OCI-LY1 (cell line): ENCODE data around the gene TBCD.
"Not testable (repeated sequence)": the region's sequence is repeated elsewhere in the genome, so short reads cannot be mapped to it uniquely, and the experiment has no call there.

Experiments
- H2AFZ ChIP-seq: fragments of 200-600 bp; sonication (generic), shearing (Covaris generic); 2 replicates; pipeline ENCODE4 v1.6.0; 2014; ENCODE audit warnings: antibody characterized with exemption, mild to moderate bottlenecking, low read length
- H3F3A ChIP-seq: fragments of 200-600 bp; sonication (generic), shearing (Covaris generic); 2 replicates; pipeline ENCODE4 v1.6.0; 2014; ENCODE audit warnings: mild to moderate bottlenecking, antibody characterized with exemption, low read length, moderate library complexity; ENCODE audit not compliant: insufficient read depth
- H3K27ac ChIP-seq: fragments of 200-600 bp; sonication (generic); 2 replicates; pipeline ENCODE4 v1.5.1; 2014; ENCODE audit warnings: low read length, mixed run types, mild to moderate bottlenecking, low read depth; ENCODE audit not compliant: poor library complexity, severe bottlenecking
- H3K27me3 ChIP-seq: fragments of 200-600 bp; sonication (generic); 2 replicates; pipeline ENCODE4 v1.6.0; 2014; ENCODE audit warnings: antibody characterized with exemption, mild to moderate bottlenecking, low read length, moderate library complexity; ENCODE audit not compliant: insufficient read depth
- H3K36me3 ChIP-seq: fragments of 200-600 bp; sonication (generic); 2 replicates; pipeline ENCODE4 v1.6.1; 2014; ENCODE audit warnings: mild to moderate bottlenecking, antibody characterized with exemption, low read length, moderate library complexity, mixed read lengths; ENCODE audit not compliant: insufficient read depth
- H3K4me1 ChIP-seq: fragments of 200-600 bp; sonication (generic); 2 replicates; pipeline ENCODE4 v1.5.1; 2014; ENCODE audit warnings: mild to moderate bottlenecking, low read length, moderate library complexity; ENCODE audit not compliant: insufficient read depth, severe bottlenecking
- H3K4me2 ChIP-seq: fragments of 200-600 bp; sonication (generic), shearing (Covaris generic); 2 replicates; pipeline ENCODE4 v1.6.1; 2014; ENCODE audit warnings: low read length
- H3K4me3 ChIP-seq: fragments of 200-600 bp; sonication (generic); 2 replicates; pipeline ENCODE4 v1.5.1; 2014; ENCODE audit warnings: low read length, low read depth, mild to moderate bottlenecking, mixed read lengths; ENCODE audit not compliant: poor library complexity, severe bottlenecking
- H3K79me2 ChIP-seq: fragments of 200-600 bp; shearing (Covaris generic); 2 replicates; pipeline ENCODE4 v1.6.1; 2016; ENCODE audit warnings: mixed run types, low read length, mixed read lengths; ENCODE audit not compliant: insufficient read depth
- H3K9ac ChIP-seq: fragments of 200-600 bp; sonication (generic), shearing (Covaris generic); 2 replicates; pipeline ENCODE4 v1.6.1; 2014; ENCODE audit warnings: mild to moderate bottlenecking, low read length, mixed read lengths
- H3K9me2 ChIP-seq: fragments of 200-600 bp; sonication (generic), shearing (Covaris generic); 2 replicates; pipeline ENCODE4 v1.6.1; 2014; ENCODE audit warnings: low read depth, mild to moderate bottlenecking, low read length, mixed read lengths
- H3K9me3 ChIP-seq: fragments of 200-600 bp; shearing (Covaris generic); 2 replicates; pipeline ENCODE4 v1.6.1; 2014; ENCODE audit warnings: low read length, mixed read lengths
- H4K20me1 ChIP-seq: fragments of 200-600 bp; sonication (generic), shearing (Covaris generic); 2 replicates; pipeline ENCODE4 v1.6.0; 2016; ENCODE audit warnings: mild to moderate bottlenecking, low read length; ENCODE audit not compliant: insufficient read depth
- EZH2 ChIP-seq: fragments of 200-600 bp; sonication (generic), shearing (Covaris generic); IDR thresholded peaks from 2 replicates; pipeline ENCODE4 v1.8.0; 2017; ENCODE audit warnings: borderline replicate concordance, mixed run types, mild to moderate bottlenecking, antibody characterized with exemption, low read length, moderate library complexity, mixed read lengths
- TF ChIP-seq, protein P1 (sequence below): fragments of 200-600 bp; sonication (generic), shearing (Covaris generic); IDR thresholded peaks from 2 replicates; pipeline ENCODE4 v1.5.1; 2017; ENCODE audit warnings: mild to moderate bottlenecking, antibody characterized with exemption, low read length, moderate library complexity, mixed read lengths

TBCD gene

DNA sequence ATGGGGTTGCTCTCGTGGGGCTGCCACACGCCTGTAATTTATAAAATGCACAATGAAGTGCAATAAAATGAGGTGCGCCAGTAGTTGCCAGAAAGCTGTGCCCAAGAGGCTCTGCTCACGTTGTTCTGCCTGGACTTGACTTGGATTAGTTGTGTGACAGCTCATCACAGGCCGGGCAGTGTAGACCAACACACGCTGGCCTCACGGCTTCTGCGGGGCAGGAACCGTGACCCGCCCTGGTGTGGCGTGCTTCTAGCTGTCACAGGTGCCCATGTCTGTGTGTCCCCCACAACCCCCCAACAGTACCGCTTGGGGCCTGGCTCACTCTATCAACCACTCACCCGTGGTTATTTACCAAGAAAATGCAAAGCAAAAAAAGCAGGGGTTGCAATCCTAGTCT is 200.2 kb downstream of the TBCD start:
- no peak for TF ChIP-seq EZH2
- TF ChIP-seq, protein P1, sequence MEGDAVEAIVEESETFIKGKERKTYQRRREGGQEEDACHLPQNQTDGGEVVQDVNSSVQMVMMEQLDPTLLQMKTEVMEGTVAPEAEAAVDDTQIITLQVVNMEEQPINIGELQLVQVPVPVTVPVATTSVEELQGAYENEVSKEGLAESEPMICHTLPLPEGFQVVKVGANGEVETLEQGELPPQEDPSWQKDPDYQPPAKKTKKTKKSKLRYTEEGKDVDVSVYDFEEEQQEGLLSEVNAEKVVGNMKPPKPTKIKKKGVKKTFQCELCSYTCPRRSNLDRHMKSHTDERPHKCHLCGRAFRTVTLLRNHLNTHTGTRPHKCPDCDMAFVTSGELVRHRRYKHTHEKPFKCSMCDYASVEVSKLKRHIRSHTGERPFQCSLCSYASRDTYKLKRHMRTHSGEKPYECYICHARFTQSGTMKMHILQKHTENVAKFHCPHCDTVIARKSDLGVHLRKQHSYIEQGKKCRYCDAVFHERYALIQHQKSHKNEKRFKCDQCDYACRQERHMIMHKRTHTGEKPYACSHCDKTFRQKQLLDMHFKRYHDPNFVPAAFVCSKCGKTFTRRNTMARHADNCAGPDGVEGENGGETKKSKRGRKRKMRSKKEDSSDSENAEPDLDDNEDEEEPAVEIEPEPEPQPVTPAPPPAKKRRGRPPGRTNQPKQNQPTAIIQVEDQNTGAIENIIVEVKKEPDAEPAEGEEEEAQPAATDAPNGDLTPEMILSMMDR, result no peak
- no peaks in the 10 kb centered on the region for H3K4me1 ChIP-seq
- no peak overlapping the region for H3K4me2 ChIP-seq
- no peak overlapping the region for H2AFZ ChIP-seq
- no peak overlapping the region for H3K4me3 ChIP-seq
- H4K20me1 ChIP-seq, result no peaks in the 10 kb centered on the region
- H3K9me2 ChIP-seq, result no peaks in the 10 kb centered on the region
- no peak overlapping the region for H3K9ac ChIP-seq
- no peaks in the 10 kb centered on the region for H3K36me3 ChIP-seq
- H3F3A ChIP-seq, result no peaks in the 10 kb centered on the region
- H3K27ac ChIP-seq, result no peak overlapping the region
- H3K9me3 ChIP-seq, result peaks cover 2% of the 10 kb centered on the region; the same call in 1 of the 2 replicates
- no peaks in the 10 kb centered on the region for H3K27me3 ChIP-seq
- no peaks in the 10 kb centered on the region for H3K79me2 ChIP-seq

DNA sequence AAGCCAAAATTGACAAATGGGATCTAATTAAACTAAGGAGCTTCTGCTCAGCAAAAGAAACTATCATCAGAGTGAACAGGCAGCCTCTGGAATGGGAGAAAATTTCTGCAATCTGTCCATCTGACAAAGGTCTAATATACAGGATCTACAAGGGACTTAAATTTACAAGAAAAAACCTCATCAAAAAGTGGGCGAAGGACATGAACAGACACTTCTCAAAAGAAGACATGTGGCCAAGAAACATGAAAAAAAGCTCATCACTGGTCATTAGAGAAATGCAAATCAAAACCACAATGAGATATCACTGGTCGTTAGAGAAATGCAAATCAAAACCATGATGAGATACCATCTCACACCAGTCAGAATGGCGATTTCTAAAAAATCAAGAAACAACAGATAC is 203.2 kb downstream of the TBCD start:
- H4K20me1 ChIP-seq, H3K4me1 ChIP-seq, H3K4me2 ChIP-seq, H3K9me2 ChIP-seq, H3K36me3 ChIP-seq, H2AFZ ChIP-seq, H3K4me3 ChIP-seq, H3F3A ChIP-seq, H3K9me3 ChIP-seq, H3K9ac ChIP-seq, H3K27ac ChIP-seq, H3K79me2 ChIP-seq, H3K27me3 ChIP-seq: not testable (repeated sequence)

DNA sequence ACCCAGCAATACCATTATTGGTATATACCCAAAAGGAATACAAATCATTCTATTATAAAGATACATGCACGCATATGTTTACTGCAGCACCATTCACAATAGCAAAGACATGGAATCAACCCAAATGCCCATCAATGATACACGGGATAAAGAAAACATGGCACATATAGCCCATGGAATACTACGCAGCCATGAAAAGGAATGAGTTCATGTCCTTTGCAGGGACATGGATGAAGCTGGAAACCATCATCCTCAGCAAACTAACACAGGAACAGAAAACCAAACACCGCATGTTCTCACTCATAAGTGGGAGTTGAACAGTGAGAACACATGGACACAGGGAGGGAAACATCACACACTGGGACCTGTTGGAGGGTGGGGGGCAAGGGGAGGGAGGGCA is 203.8 kb downstream of the TBCD start:
- not testable (repeated sequence) for H3K9me3 ChIP-seq, H3K4me3 ChIP-seq

DNA sequence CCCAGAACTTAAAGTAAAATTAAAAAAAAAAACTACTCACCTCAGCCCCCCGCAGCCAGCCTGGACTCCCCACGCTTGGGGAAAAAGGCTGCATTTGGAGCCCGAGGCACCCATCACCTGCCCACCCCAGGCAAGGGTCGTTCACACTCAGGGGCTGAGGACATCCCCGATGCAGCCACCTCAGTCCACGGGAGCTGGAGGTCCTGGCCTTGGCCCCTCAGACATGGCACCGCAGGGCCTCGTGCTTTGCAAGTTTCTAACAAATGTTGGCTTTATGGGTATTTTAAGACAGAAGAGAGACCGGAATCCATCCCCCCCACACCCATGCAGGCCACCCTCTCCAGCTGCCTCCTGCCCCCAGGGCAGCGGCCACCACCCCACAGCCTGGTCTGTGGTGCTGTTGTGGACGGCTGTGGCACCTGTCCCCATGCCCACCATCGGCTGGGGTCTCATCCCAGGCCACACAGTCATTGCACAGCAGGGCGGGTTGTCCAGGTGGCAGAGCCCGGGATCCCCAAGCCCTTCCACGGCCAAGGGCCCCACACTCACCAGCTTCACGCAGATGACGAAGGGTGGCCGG is 204.4 kb downstream of the TBCD start:
- Histone ChIP-seq H3K27ac (no peak overlapping the region), H3K27me3 (no peaks in the 10 kb centered on the region), H4K20me1 (no peaks in the 10 kb centered on the region), H3K9me2 (no peaks in the 10 kb centered on the region), H3F3A (no peaks in the 10 kb centered on the region), H3K9ac (no peak overlapping the region), H3K4me1 (no peaks in the 10 kb centered on the region), H3K79me2 (no peaks in the 10 kb centered on the region), H3K36me3 (no peaks in the 10 kb centered on the region), H3K9me3 (0 out of 2 replicates have a peak, but pooled peaks cover 2% of the 10 kb centered on the region), H3K4me3 (no peak overlapping the region), H2AFZ (no peak overlapping the region), H3K4me2 (no peak overlapping the region)
- TF ChIP-seq, protein P1, result no peak

More for the DNA sequence above, 203.8 kb downstream of the TBCD start:
- not testable (repeated sequence) for H3F3A ChIP-seq, H3K9me2 ChIP-seq, H2AFZ ChIP-seq, H3K36me3 ChIP-seq, H4K20me1 ChIP-seq, H3K27ac ChIP-seq, H3K4me2 ChIP-seq, H3K9ac ChIP-seq, H3K4me1 ChIP-seq, H3K27me3 ChIP-seq, H3K79me2 ChIP-seq
